ENCODE data around the gene LTA.

Gene LTA

GRCh38 chr6:31575335-31575901 is 3.3 kb downstream of the LTA start, which contains the start of gene TNF:
TSS of gene TNF (plus strand) at chr6:31575565. CDS start at chr6:31575742, 177 bp downstream.
- Histone ChIP-seq H3K4me3 (ENCODE audit: low read depth, low read length) (no peak within 1 kb of the TSS), H3K4me1 (ENCODE audit: control insufficient read depth, insufficient read depth, low read length) (peaks cover 4% of the 10 kb centered on the region; the same call in 1 of the 2 replicates), H3K9me3 (ENCODE audit: control insufficient read depth, insufficient read depth, low read length) (no peaks in the 10 kb centered on the region), H3K36me3 (ENCODE audit: control insufficient read depth, insufficient read depth, low read length) (no peaks in the 10 kb centered on the region), H3K27ac (ENCODE audit: low read depth, low read length) (no peak within 1 kb of the TSS), H3K27me3 (ENCODE audit: control insufficient read depth, insufficient read depth, low read length) (peaks cover 10% of the 10 kb centered on the region), H3K9ac (ENCODE audit: low read depth, low read length) (no peak within 1 kb of the TSS)

- Histone ChIP-seq H3K9me3 (ENCODE audit: control insufficient read depth, insufficient read depth, low read length) (no peaks in the 10 kb centered on the region), H3K36me3 (ENCODE audit: control insufficient read depth, insufficient read depth, low read length) (no peaks in the 10 kb centered on the region), H3K9ac (ENCODE audit: low read depth, low read length) (no peak overlapping the region), H3K27ac (ENCODE audit: low read depth, low read length) (no peak overlapping the region), H3K4me3 (ENCODE audit: low read depth, low read length) (no peak overlapping the region), H3K4me1 (ENCODE audit: control insufficient read depth, insufficient read depth, low read length) (peaks cover 5% of the 10 kb centered on the region; the same call in 1 of the 2 replicates), H3K27me3 (ENCODE audit: control insufficient read depth, insufficient read depth, low read length) (peaks cover 12% of the 10 kb centered on the region)
Observed at GRCh38 chr6:31575952-31576685, 4.0 kb downstream of the LTA start.

- H3K4me3 ChIP-seq (ENCODE audit: low read depth, low read length), result no peak overlapping the region
Observed at GRCh38 chr6:31576897-31577578, 4.9 kb downstream of the LTA start.

GRCh38 chr6:31577579-31577966 is 5.5 kb downstream of the LTA start:
- H3K9ac ChIP-seq (ENCODE audit: low read depth, low read length), result no peak overlapping the region
- no peaks in the 10 kb centered on the region for H3K36me3 ChIP-seq (ENCODE audit: control insufficient read depth, insufficient read depth, low read length)
- no peak overlapping the region for H3K27ac ChIP-seq (ENCODE audit: low read depth, low read length)
- peaks cover 13% of the 10 kb centered on the region for H3K4me1 ChIP-seq (ENCODE audit: control insufficient read depth, insufficient read depth, low read length)
- no peak overlapping the region for H3K4me3 ChIP-seq (ENCODE audit: low read depth, low read length)
- H3K9me3 ChIP-seq (ENCODE audit: control insufficient read depth, insufficient read depth, low read length), result no peaks in the 10 kb centered on the region
- H3K27me3 ChIP-seq (ENCODE audit: control insufficient read depth, insufficient read depth, low read length), result peaks cover 23% of the 10 kb centered on the region

More at GRCh38 chr6:31576897-31577578, 4.9 kb downstream of the LTA start:
- Histone ChIP-seq H3K9ac (ENCODE audit: low read depth, low read length) (no peak overlapping the region), H3K4me1 (ENCODE audit: control insufficient read depth, insufficient read depth, low read length) (peaks cover 11% of the 10 kb centered on the region), H3K27me3 (ENCODE audit: control insufficient read depth, insufficient read depth, low read length) (peaks cover 20% of the 10 kb centered on the region), H3K27ac (ENCODE audit: low read depth, low read length) (no peak overlapping the region), H3K36me3 (ENCODE audit: control insufficient read depth, insufficient read depth, low read length) (no peaks in the 10 kb centered on the region), H3K9me3 (ENCODE audit: control insufficient read depth, insufficient read depth, low read length) (no peaks in the 10 kb centered on the region)

GRCh38 chr6:31578184-31579118 is 6.4 kb downstream of the LTA start:
- Histone ChIP-seq H3K27ac (ENCODE audit: low read depth, low read length) (peak overlapping the region; percentile 50), H3K27me3 (ENCODE audit: control insufficient read depth, insufficient read depth, low read length) (peaks cover 23% of the 10 kb centered on the region), H3K4me1 (ENCODE audit: control insufficient read depth, insufficient read depth, low read length) (peaks cover 14% of the 10 kb centered on the region), H3K36me3 (ENCODE audit: control insufficient read depth, insufficient read depth, low read length) (no peaks in the 10 kb centered on the region), H3K9ac (ENCODE audit: low read depth, low read length) (no peak overlapping the region), H3K4me3 (ENCODE audit: low read depth, low read length) (no peak overlapping the region), H3K9me3 (ENCODE audit: control insufficient read depth, insufficient read depth, low read length) (no peaks in the 10 kb centered on the region)

GRCh38 chr6:31579119-31579505 is 7.0 kb downstream of the LTA start:
- peaks cover 23% of the 10 kb centered on the region for H3K27me3 ChIP-seq (ENCODE audit: control insufficient read depth, insufficient read depth, low read length)
- no peak overlapping the region for H3K4me3 ChIP-seq (ENCODE audit: low read depth, low read length)
- H3K4me1 ChIP-seq (ENCODE audit: control insufficient read depth, insufficient read depth, low read length), result peaks cover 14% of the 10 kb centered on the region
- H3K9ac ChIP-seq (ENCODE audit: low read depth, low read length), result no peak overlapping the region
- no peaks in the 10 kb centered on the region for H3K36me3 ChIP-seq (ENCODE audit: control insufficient read depth, insufficient read depth, low read length)
- no peaks in the 10 kb centered on the region for H3K9me3 ChIP-seq (ENCODE audit: control insufficient read depth, insufficient read depth, low read length)
- H3K27ac ChIP-seq (ENCODE audit: low read depth, low read length), result peak overlapping the region; percentile 50

- Histone ChIP-seq H3K4me1 (ENCODE audit: control insufficient read depth, insufficient read depth, low read length) (peaks cover 14% of the 10 kb centered on the region), H3K9ac (ENCODE audit: low read depth, low read length) (no peak overlapping the region), H3K27ac (ENCODE audit: low read depth, low read length) (no peak overlapping the region), H3K36me3 (ENCODE audit: control insufficient read depth, insufficient read depth, low read length) (no peaks in the 10 kb centered on the region), H3K4me3 (ENCODE audit: low read depth, low read length) (peak overlapping the region; percentile 91), H3K27me3 (ENCODE audit: control insufficient read depth, insufficient read depth, low read length) (peaks cover 23% of the 10 kb centered on the region), H3K9me3 (ENCODE audit: control insufficient read depth, insufficient read depth, low read length) (no peaks in the 10 kb centered on the region)
Observed at GRCh38 chr6:31579546-31580437, 7.7 kb downstream of the LTA start.

GRCh38 chr6:31580438-31580740 is 8.3 kb downstream of the LTA start:
- Histone ChIP-seq H3K4me1 (ENCODE audit: control insufficient read depth, insufficient read depth, low read length) (peaks cover 14% of the 10 kb centered on the region), H3K9ac (ENCODE audit: low read depth, low read length) (no peak overlapping the region; the same call in 1 of the 2 replicates), H3K27ac (ENCODE audit: low read depth, low read length) (no peak overlapping the region), H3K4me3 (ENCODE audit: low read depth, low read length) (peak overlapping the region; percentile 91), H3K36me3 (ENCODE audit: control insufficient read depth, insufficient read depth, low read length) (no peaks in the 10 kb centered on the region), H3K9me3 (ENCODE audit: control insufficient read depth, insufficient read depth, low read length) (no peaks in the 10 kb centered on the region), H3K27me3 (ENCODE audit: control insufficient read depth, insufficient read depth, low read length) (peaks cover 23% of the 10 kb centered on the region)

- Histone ChIP-seq H3K27ac (ENCODE audit: low read depth, low read length) (peak overlapping the region; percentile 37), H3K9ac (ENCODE audit: low read depth, low read length) (peak overlapping the region; percentile 66), H3K27me3 (ENCODE audit: control insufficient read depth, insufficient read depth, low read length) (peaks cover 23% of the 10 kb centered on the region), H3K36me3 (ENCODE audit: control insufficient read depth, insufficient read depth, low read length) (no peaks in the 10 kb centered on the region), H3K4me3 (ENCODE audit: low read depth, low read length) (peak overlapping the region; percentile 91), H3K9me3 (ENCODE audit: control insufficient read depth, insufficient read depth, low read length) (no peaks in the 10 kb centered on the region), H3K4me1 (ENCODE audit: control insufficient read depth, insufficient read depth, low read length) (peaks cover 14% of the 10 kb centered on the region)
Observed at GRCh38 chr6:31580807-31581433, 8.8 kb downstream of the LTA start.

Data from HUES48 (cell line).